Activated T-helper 17 cell treated with anti-CD3 and anti-CD28 coated beads, Interleukin-2, amount 50 U/mL, for 72 hours (primary cell): ENCODE measurements around the gene GTPBP6. TPM values are rescaled to one million over a fixed set of nuclear protein-coding genes. Genes with fewer than 3 reads are reported as not detected.
"Not testable (repeated sequence)": the region's sequence is repeated elsewhere in the genome, so short reads cannot be mapped to it uniquely, and the experiment has no call there.

ENCODE experiments used
- ATAC-seq: fragments of 150-1000 bp; cut with Tn5 transposase; replicated peaks from 2 replicates; pipeline ENCODE4 v1.10.0; 2021; ENCODE audit warnings: mild to moderate bottlenecking, moderate library complexity
- H3K27ac Mint-ChIP-seq: one replicate; pipeline ENCODE4 v1.8.0; 2022; ENCODE audit warnings: mixed read lengths
- H3K27me3 Mint-ChIP-seq: one replicate; pipeline ENCODE4 v1.8.0; 2022; ENCODE audit warnings: mixed read lengths
- H3K36me3 Mint-ChIP-seq: one replicate; pipeline ENCODE4 v1.8.0; 2022; ENCODE audit warnings: low read depth, mild to moderate bottlenecking, mixed read lengths
- H3K4me1 Mint-ChIP-seq: one replicate; pipeline ENCODE4 v1.8.0; 2022; ENCODE audit warnings: mixed read lengths
- H3K4me3 Mint-ChIP-seq: one replicate; pipeline ENCODE4 v1.8.0; 2022; ENCODE audit warnings: mild to moderate bottlenecking, mixed read lengths
- H3K9me3 Mint-ChIP-seq: one replicate; pipeline ENCODE4 v1.8.0; 2022; ENCODE audit warnings: mixed read lengths
- total RNA-seq, 2 donors: library from RNA; stranded (reverse); gene quantifications; one replicate each; pipeline ENCODE4 v1.2.3, GENCODE V29; 2022

Gene GTPBP6
- total RNA-seq, 2 donors from 2014 or later, result 48.2 to 61.2 TPM

DNA sequence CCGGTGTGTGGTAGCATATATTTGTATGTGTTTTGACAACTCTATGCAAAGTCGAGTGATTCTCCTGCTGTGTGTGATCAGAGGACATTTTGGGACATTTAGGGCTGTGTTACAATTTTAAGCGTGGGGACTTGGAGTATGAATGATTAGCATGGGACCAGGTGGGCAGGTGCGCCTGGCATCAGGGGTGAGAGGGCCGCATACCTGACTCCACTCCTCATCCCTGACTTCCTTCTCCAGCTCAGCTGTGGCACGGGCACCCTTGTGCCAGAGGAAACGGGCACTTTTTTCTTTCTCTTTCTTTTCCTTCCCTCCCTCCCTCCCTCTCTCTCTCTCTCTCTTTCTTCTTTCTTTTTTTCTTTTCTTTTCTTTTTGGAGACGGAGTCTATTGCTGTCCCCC, 53.1 kb downstream of the GTPBP6 start:
- no peak overlapping the region for H3K4me3 Mint-ChIP-seq
- H3K27ac Mint-ChIP-seq, result no peak overlapping the region
- H3K4me1 Mint-ChIP-seq, result no peaks in the 10 kb centered on the region
- ATAC-seq, result no peak
- no peaks in the 10 kb centered on the region for H3K27me3 Mint-ChIP-seq
- no peaks in the 10 kb centered on the region for H3K9me3 Mint-ChIP-seq
- H3K36me3 Mint-ChIP-seq, result no peaks in the 10 kb centered on the region

GRCh38 chrX:264634-265455, 53.8 kb downstream of the GTPBP6 start:
- Mint-ChIP-seq H3K4me1 (no peaks in the 10 kb centered on the region), H3K27ac (no peak overlapping the region), H3K9me3 (no peaks in the 10 kb centered on the region), H3K36me3 (no peaks in the 10 kb centered on the region), H3K4me3 (no peak overlapping the region), H3K27me3 (no peaks in the 10 kb centered on the region)
- ATAC-seq, result no peak

- H3K36me3 Mint-ChIP-seq, H3K4me3 Mint-ChIP-seq, H3K4me1 Mint-ChIP-seq, H3K27ac Mint-ChIP-seq, H3K9me3 Mint-ChIP-seq, ATAC-seq, H3K27me3 Mint-ChIP-seq: not testable (repeated sequence)
Measured at GRCh38 chrX:264006-264405, 54.6 kb downstream of the GTPBP6 start.

DNA sequence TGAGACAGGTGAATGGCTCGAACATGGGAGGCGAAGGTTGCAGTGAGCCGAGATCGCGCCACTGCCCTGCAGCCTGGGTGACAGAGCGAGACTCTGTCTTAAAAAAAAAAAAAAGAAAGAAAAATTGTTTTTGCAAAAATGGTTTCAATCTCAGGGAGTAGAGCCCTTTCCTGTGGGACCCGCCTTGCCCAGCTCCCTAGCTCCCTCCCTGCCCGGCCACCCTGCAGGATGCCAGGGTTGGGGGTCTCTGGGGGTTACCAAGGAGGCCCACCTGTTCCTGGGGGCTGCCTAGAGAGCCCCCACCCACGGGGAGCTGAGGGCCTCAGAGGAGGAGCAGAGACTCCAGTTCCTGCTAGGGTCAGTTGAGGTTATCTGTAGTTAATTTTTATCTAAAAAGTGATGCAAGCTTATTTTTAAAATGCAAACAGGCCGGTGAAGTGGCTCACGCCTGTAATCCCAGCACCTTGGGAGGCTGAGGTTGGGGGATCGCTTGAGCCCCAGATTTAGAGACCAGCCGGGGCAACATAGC, 56.2 kb downstream of the GTPBP6 start:
- H3K4me3 Mint-ChIP-seq, result no peak overlapping the region
- no peaks in the 10 kb centered on the region for H3K9me3 Mint-ChIP-seq
- H3K27me3 Mint-ChIP-seq, result no peaks in the 10 kb centered on the region
- H3K4me1 Mint-ChIP-seq, result no peaks in the 10 kb centered on the region
- no peak overlapping the region for H3K27ac Mint-ChIP-seq
- no peaks in the 10 kb centered on the region for H3K36me3 Mint-ChIP-seq
- ATAC-seq, result no peak

GRCh38 chrX:261919-262352, 56.7 kb downstream of the GTPBP6 start:
- H3K27ac Mint-ChIP-seq, result no peak overlapping the region
- no peaks in the 10 kb centered on the region for H3K4me1 Mint-ChIP-seq
- ATAC-seq, result no peak
- no peaks in the 10 kb centered on the region for H3K9me3 Mint-ChIP-seq
- no peaks in the 10 kb centered on the region for H3K27me3 Mint-ChIP-seq
- H3K36me3 Mint-ChIP-seq, result no peaks in the 10 kb centered on the region
- H3K4me3 Mint-ChIP-seq, result no peak overlapping the region

- no peak overlapping the region for H3K27ac Mint-ChIP-seq
- no peak for ATAC-seq
- no peaks in the 10 kb centered on the region for H3K36me3 Mint-ChIP-seq
- H3K27me3 Mint-ChIP-seq, result no peaks in the 10 kb centered on the region
- no peaks in the 10 kb centered on the region for H3K4me1 Mint-ChIP-seq
- H3K4me3 Mint-ChIP-seq, result no peak overlapping the region
- H3K9me3 Mint-ChIP-seq, result no peaks in the 10 kb centered on the region
Measured at GRCh38 chrX:261167-261918, 57.3 kb downstream of the GTPBP6 start.

- H3K36me3 Mint-ChIP-seq, result no peaks in the 10 kb centered on the region
- ATAC-seq, result no peak
- H3K9me3 Mint-ChIP-seq, result no peaks in the 10 kb centered on the region
- H3K4me1 Mint-ChIP-seq, result no peaks in the 10 kb centered on the region
- no peak overlapping the region for H3K4me3 Mint-ChIP-seq
- H3K27ac Mint-ChIP-seq, result no peak overlapping the region
- no peaks in the 10 kb centered on the region for H3K27me3 Mint-ChIP-seq
Measured at GRCh38 chrX:259692-260355, 58.8 kb downstream of the GTPBP6 start.

- Mint-ChIP-seq H3K27me3 (no peaks in the 10 kb centered on the region), H3K36me3 (no peaks in the 10 kb centered on the region), H3K4me1 (no peaks in the 10 kb centered on the region), H3K27ac (no peak overlapping the region), H3K9me3 (no peaks in the 10 kb centered on the region), H3K4me3 (no peak overlapping the region)
- ATAC-seq, result no peak
Measured at GRCh38 chrX:258291-259040, 60.1 kb downstream of the GTPBP6 start.

- Mint-ChIP-seq H3K36me3 (no peaks in the 10 kb centered on the region), H3K4me1 (no peaks in the 10 kb centered on the region), H3K27me3 (no peaks in the 10 kb centered on the region), H3K9me3 (peaks cover under 1% of the 10 kb centered on the region), H3K4me3 (no peak overlapping the region), H3K27ac (no peak overlapping the region)
- no peak for ATAC-seq
Measured at GRCh38 chrX:257681-258289, 60.8 kb downstream of the GTPBP6 start.

DNA sequence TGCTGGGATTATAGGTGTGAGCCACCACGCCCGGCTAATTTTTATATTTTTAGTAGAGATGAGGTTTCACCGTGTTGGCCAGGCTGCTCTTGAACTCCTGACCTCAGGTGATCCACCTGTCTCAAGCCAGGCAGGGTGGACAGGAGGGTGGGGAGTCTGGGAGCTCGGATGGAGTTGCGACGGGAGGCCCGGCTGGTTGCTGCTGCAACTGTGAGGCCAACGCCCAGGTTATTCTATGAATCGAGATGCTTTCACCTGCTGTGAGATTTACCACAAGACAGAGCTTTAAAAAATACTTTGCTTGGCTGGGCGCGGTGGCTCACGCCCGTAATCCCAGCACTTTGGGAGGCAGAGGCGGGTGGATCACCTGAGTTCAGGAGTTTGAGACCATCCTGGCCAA, 61.5 kb downstream of the GTPBP6 start:
- not testable (repeated sequence) for H3K9me3 Mint-ChIP-seq, ATAC-seq, H3K27me3 Mint-ChIP-seq, H3K4me1 Mint-ChIP-seq, H3K4me3 Mint-ChIP-seq, H3K27ac Mint-ChIP-seq, H3K36me3 Mint-ChIP-seq

GRCh38 chrX:255923-256331, 62.7 kb downstream of the GTPBP6 start:
- Mint-ChIP-seq H3K36me3 (no peaks in the 10 kb centered on the region), H3K4me3 (no peak overlapping the region), H3K27me3 (no peaks in the 10 kb centered on the region), H3K4me1 (peaks cover 12% of the 10 kb centered on the region), H3K9me3 (peaks cover 5% of the 10 kb centered on the region), H3K27ac (no peak overlapping the region)
- no peak for ATAC-seq
